A172 (cell line): ENCODE data around the gene AHI1. TPM values are rescaled to one million over a fixed set of nuclear protein-coding genes. Genes with fewer than 3 reads are reported as not detected.
"Not testable (repeated sequence)": the region's sequence is repeated elsewhere in the genome, so short reads cannot be mapped to it uniquely, and the experiment has no call there.

Experiments used
- DNase-seq: peaks from one replicate; pipeline ENCODE4 v3.0.0-alpha.2; 2015; ENCODE audit warnings: low spot score
- total RNA-seq: library from RNA; depleted of rRNA; stranded (reverse); fragments of >200 nt; shearing (Covaris generic); gene quantifications from 2 replicates; pipeline ENCODE4 v1.2.3, GENCODE V29; 2014

The AHI1 gene
- total RNA-seq, 1 experiment from 2014 or later = 10.0 TPM

- no peak for DNase-seq
These were observed 102.4 kb downstream of the AHI1 start for GRCh38 chr6:135395136-135395535.

DNA sequence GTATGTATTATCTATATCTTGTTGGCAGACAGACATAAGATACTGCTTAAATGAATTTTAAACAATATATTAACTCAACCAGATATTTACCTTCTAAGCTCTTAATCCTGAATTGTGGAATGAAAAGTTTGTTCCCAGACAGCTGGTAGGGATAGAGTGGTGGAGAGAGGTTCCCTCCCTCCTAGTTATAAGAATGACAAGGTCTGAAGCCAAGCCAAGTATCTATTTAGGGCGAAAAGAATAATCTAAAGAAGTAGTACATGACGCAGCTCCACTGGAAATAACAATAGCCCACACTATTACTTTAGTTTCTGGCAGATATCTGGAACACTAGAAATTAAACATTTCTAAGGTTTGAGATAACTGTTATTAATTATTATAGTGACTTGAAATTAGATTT lies 104.3 kb downstream of the AHI1 start:
- DNase-seq = no peak

DNA sequence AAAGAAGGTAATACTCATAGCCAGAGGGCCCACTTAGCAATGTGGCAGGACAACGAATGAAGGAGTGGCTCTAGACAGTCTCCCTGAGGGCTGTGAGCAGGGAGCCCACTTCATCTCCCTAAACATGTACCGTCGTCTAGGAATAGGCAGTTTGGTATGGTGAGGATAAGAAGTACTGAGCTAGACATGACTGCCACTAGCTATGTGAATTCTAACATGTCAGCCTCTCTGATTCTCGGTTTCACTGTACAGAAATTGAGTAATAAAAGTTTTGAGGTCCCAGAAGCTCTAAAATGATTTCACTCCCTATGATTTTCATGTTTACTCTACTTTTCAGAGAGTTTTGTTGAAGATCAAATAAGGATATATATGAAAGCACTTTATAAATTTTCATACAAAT lies 107.1 kb downstream of the AHI1 start:
- no peak for DNase-seq

DNA sequence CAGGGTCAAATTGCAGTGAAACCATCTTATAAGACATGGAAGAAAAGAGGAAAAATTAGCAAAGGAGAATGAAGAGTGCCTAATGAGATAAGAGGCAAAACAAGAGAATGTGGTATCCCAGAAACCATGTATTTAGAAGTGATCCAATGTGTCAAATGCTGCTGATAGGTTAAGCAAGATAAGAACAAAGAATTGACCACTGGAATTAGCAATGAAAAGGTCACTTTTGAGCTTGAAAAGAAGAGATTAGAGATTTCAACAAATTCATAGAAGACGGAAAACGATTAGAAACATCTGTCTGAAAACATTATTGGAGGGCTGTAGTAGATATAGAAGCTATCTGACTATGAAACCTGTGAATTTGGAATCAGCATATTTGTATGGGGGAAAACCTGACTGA lies 112.2 kb downstream of the AHI1 start:
- DNase-seq = no peak

- no peak for DNase-seq
These were observed 113.8 kb downstream of the AHI1 start for GRCh38 chr6:135383766-135384165.

- DNase-seq = no peak
These were observed 114.2 kb downstream of the AHI1 start for GRCh38 chr6:135383301-135383700.

DNA sequence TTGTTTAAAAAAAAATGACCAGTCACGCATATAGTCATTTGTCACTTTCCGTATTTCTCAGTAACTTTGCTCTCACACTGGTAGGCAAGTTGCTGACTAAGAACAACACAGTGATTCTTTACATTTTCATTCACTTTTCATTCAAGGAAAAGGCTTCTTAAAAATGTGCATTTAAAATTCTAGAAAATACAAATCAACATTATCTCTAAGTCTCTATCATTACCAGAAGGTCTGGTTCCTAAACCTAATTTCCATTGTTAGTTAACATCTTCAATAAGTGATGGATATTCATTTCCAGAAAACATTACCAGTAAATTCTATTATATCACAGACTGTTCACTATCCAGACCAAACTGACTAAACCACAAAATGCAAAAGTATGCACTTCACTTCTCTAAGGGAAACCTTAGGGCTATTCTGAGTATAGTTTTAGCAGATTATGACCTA lies 115.3 kb downstream of the AHI1 start:
- DNase-seq = no peak

DNA sequence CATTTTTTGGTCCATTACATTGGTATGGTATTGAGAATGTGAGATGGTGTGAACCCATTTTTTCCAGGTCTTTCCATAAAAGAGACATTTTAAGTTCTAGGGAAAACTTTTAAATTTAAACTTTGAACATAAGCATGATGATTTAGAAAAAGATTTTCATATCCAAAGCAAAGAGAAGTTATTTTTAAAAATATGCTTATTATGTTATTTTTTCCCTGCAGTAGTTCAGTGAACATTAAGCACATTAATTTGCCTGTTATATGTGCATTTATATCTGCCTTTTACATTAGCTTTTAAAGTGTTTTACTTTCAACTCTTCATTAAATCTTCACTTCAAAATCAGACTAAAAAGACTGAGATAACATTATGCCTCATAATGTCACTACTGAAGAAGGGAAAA lies 116.7 kb downstream of the AHI1 start:
- no peak for DNase-seq

DNA sequence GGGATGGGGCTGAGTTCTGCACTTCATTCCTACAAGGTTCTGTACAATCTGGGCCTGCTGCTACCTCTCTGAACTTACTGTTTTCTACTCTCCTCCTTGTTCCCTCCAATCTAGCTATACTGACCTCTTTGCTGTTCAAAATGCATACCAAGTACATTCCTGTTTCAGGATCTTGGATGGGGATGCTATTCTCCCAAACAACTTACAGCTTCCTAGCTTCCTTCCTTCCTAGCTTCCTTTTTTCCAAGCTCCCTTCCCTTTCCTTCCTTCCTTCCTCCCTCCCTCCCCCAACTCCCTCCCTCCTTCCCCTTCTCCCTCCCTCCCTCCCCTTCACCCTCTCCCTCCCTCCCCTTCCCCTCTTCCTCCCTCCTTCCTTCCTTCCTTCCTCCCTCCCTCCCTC lies 117.9 kb downstream of the AHI1 start:
- DNase-seq = no peak

DNA sequence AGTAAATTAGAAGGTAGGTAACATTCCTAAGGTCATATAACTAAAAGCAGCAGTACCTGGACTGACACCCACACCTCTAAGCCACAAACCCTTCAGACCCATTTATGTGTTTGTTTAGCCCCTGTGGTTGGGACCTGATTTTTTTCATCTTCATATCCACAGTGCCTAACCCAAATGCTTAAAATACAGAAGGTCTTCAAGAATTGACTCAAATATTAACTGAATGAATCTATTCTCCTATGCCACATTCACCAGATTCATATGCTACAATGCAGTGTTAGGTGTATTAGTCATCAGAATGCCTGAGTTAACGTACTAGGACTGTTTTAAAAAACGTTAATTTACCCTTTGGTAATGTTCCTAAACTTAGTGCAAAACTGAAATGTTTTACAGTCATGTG lies 124.8 kb downstream of the AHI1 start:
- DNase-seq = no peak

DNA sequence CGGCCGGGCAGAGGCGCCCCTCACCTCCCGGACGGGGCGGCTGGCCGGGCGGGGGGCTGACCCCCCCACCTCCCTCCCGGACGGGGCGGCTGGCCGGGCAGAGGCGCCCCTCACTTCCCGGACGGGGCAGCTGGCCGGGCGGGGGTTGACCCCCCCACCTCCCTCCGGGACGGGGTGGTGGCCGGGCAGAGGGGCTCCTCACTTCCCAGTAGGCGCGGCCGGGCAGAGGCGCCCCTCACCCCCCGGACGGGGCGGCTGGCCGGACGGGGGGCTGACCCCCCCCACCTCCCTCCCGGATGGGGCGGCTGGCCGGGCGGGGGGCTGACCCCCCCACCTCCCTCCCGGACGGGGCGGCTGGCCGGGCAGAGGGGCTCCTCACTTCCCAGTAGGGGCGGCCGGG lies 133.9 kb downstream of the AHI1 start:
- DNase-seq = not testable (repeated sequence)

DNA sequence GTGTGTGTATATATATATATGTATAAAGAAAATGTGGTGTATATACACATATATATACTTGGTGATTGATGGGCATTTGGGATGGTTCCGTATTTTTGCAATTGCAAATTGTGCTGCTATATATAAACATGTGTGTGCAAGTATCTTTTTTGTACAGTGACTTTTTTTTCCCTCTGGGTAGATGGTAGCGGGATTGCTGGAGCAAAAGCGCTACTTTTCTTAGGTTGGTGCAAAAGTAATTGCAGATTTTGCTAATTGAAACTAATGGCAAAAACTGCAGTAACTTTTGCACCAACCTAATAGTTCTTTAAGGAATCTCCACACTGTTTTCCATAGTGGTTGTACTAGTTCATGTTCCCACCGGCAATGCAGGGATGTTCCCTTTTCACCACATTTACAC lies 135.4 kb downstream of the AHI1 start:
- no peak for DNase-seq

GRCh38 chr6:135360222-135360621 lies 137.3 kb downstream of the AHI1 start:
- DNase-seq = no peak

DNA sequence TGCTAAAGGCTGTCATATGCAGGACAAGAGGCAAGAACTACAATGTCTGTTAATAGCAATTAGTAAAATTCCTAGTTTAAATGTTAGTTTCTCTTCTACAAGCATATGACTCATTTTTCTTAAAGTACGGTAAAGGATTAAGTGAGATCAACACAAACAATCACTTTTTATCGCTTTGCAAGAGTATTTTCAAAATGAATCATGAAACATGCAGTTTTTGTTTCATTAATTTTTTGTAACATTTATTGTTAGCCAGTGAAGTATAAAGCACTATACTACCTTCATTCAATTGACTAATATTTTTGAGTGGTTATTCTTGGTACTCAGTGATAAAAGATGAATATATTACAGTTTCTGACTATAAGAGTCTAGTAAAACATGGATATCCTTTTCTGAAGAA lies 138.6 kb downstream of the AHI1 start:
- peak; percentile 11 for DNase-seq

GRCh38 chr6:135358251-135358821 lies 139.2 kb downstream of the AHI1 start:
- DNase-seq = peak; percentile 71

DNA sequence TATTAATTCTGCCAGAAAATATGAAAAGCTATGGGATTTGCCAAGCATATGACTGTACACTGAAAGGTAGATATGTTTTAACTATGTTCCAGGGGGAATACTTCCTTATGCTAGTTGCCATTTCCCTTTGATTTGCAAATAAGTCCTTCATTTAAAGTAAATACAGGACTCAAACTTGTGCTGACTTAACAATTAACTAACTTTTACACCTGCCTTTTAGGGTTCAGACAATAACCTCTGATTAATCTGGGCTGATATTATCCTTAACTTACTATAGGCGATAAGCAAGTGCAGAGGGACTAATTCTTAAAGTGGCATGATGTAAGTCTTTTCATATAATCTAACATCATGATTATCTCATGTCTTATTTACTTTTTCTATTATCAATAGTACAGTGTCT lies 143.1 kb downstream of the AHI1 start:
- DNase-seq = no peak

- no peak for DNase-seq
These were observed 144.4 kb downstream of the AHI1 start for GRCh38 chr6:135353113-135353512.

GRCh38 chr6:135351635-135352034 lies 145.9 kb downstream of the AHI1 start:
- no peak for DNase-seq

DNA sequence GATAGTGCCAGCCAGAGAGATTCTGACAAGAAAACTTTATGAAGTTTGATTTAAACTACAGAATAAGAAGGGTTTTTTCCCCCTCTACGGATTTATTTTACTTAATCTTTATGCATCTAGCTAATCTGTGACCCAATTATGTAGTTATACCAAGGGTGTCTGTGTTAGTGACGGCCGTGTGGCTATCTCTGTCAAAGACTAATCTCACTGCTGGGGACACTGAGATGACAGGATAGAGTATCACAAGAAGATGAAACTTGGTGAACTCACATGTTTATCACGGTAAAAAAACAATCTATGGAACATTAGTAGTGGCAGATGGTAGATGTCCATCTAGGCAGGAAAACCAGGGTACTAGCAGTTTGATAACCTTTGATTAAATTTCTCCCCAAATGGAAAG lies 149.7 kb downstream of the AHI1 start:
- DNase-seq = no peak

GRCh38 chr6:135346747-135347146 lies 150.8 kb downstream of the AHI1 start:
- DNase-seq = peak; percentile 38

- no peak for DNase-seq
These were observed 153.0 kb downstream of the AHI1 start for GRCh38 chr6:135344526-135344925.

- not testable (repeated sequence) for DNase-seq
These were observed 157.6 kb downstream of the AHI1 start for GRCh38 chr6:135339920-135340319.

GRCh38 chr6:135334169-135334568 lies 163.4 kb downstream of the AHI1 start:
- peak; percentile 9 for DNase-seq

DNA sequence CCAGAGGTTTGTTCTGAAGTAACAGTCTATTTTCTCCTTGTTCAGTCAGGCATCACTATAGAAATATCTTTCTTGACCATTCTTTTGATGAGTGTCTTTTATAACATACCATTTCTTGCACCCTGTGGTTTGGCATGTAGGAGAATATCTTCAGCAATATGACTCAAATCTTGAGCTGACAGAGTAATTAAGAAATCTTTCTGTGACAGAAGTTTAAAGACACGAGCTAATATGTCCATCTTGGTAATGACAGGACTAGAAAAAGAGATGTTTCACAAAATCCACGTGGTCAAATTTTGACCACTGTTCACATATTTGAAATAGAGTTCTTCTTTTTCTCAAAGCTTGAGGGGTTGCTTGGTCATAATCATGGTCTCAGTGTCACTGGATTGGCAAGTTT lies 166.5 kb downstream of the AHI1 start:
- DNase-seq = no peak
